DMS153 treated with DMSO at 0.1 percent for 48 hours (cell line): Measurements from ENCODE around the gene CCDC91.

Experiments
- DNase-seq: peaks from one replicate; lab custom pipeline; 2025; ENCODE audit not compliant: unreplicated experiment; lab: John Stamatoyannopoulos, UW

CCDC91 gene

DNA sequence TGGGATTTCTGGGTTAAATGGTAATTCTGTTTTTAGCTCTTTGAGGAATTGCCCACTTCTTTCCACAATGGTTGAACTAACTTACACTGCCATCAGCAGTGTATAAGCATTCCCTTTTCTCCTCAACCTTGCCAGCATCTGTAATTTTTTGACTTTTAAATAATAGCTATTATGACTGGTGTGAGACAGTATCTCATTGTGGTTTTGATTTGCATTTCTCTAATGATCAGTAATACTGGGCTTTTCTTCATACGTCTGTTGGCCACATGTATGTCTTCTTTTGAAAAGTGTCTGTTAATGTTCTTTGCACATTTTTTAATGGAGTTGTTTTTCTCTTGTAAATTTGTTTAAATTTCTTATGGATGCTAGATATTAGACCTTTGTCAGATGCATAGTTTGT lies 323.7 kb downstream of the CCDC91 start:
- DNase-seq, result no peak

GRCh38 chr12:28517101-28517500 lies 326.8 kb downstream of the CCDC91 start:
- peak; percentile 4 for DNase-seq

DNA sequence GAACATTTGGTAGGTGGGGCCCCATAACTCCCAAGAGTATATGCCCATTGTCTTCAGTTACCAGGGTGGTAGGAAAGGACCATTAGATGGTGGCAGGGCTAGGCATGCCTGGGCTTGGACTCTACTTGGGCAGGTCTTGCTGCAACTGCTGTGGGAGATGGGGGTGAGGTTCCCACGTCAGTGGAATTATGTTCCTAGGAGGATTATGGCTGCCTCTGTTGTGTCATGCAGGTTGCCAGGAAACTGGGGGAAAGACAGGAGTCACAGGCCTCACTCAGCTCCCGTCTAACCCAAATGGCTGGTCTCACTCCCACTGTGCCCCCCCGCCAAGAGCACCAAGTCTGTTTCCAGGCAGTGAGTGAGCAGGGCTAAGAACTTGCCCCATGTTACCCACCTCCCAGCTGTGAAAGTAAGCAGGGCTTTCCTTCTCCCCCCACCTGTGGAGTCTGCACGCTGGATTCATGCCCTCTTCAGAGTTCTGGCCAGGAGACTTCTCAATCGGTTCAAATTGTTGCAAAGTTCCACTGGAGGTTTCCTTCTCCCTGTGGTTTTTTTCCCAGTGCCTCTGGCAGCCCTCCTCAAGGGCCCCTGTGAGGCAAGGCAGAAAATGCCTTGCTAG lies 337.5 kb downstream of the CCDC91 start:
- DNase-seq, result no peak

GRCh38 chr12:28535216-28535615 lies 345.0 kb downstream of the CCDC91 start:
- DNase-seq, result no peak

GRCh38 chr12:28536088-28536487 lies 345.8 kb downstream of the CCDC91 start:
- DNase-seq, result no peak

- no peak for DNase-seq
These were observed 347.2 kb downstream of the CCDC91 start for GRCh38 chr12:28537474-28537873.

DNA sequence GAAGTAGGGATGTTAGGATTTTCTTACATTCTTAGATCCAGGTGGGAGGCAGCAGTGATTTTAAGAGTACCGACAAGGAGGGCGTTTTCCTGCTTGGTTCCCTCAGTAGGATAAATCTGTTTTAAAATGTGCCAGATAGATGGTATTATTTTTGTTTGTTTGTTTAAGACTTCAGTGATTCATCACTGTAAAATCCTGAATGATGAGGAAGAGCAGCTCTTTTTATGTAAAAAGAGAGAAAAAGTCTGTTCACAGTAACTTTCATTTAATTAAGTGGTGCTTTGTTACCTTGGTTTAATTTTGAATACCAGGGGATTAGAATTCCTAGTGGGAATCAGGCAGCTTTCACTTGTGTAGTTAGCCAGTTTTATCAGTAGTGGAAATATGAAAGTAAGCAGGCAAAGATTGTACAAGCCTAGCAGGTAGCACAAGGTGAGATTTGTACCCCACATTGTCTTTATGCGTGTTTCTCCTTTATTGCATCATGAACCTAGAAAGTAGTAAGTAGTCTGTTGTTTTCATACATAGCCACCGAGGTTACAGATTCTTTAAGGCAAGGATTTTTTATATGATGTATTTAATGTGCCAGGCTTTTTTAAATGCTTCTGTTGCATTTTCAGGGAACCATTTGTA lies 349.6 kb downstream of the CCDC91 start:
- no peak for DNase-seq

GRCh38 chr12:28540324-28540714 lies 350.1 kb downstream of the CCDC91 start:
- DNase-seq, result no peak

DNA sequence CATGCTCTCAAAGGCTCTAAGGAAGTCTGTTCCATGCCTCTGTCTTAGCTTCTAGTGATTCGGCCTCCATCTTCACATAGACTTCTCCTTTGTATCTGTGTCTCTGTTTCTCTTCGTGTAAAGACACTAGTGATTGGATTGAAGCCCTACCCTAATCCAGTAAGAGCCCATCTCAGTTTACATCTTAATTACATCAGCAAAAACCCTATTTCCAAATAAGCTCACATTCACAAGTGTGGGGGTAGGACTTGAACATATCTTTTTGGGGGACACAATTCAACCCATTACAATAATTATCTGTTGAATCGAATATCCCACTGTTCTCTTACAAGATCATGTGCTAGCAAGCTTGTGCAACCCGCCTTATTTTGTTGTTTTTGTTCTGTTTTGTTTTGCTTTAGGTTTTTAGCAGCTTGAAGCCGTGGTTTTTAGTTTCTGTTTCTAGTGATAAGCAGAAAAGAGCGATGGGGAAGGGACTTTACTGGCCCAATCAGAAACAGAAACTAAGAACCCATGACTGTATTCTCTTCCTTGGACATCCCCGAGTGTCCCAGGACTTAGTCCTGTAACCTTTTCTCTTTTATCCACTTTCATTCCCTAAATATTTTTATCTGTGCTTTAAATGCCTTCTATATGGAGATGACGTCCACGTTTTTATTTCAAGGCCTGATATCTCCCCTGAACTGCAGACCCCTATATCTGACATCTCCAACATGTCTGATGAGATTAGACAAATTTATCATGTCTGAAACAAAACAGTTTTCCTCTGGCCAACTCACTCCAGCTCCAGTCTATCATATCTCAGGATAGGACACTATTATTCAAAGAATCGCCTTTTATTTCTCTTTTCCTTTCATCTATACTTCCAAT lies 353.0 kb downstream of the CCDC91 start:
- no peak for DNase-seq

DNA sequence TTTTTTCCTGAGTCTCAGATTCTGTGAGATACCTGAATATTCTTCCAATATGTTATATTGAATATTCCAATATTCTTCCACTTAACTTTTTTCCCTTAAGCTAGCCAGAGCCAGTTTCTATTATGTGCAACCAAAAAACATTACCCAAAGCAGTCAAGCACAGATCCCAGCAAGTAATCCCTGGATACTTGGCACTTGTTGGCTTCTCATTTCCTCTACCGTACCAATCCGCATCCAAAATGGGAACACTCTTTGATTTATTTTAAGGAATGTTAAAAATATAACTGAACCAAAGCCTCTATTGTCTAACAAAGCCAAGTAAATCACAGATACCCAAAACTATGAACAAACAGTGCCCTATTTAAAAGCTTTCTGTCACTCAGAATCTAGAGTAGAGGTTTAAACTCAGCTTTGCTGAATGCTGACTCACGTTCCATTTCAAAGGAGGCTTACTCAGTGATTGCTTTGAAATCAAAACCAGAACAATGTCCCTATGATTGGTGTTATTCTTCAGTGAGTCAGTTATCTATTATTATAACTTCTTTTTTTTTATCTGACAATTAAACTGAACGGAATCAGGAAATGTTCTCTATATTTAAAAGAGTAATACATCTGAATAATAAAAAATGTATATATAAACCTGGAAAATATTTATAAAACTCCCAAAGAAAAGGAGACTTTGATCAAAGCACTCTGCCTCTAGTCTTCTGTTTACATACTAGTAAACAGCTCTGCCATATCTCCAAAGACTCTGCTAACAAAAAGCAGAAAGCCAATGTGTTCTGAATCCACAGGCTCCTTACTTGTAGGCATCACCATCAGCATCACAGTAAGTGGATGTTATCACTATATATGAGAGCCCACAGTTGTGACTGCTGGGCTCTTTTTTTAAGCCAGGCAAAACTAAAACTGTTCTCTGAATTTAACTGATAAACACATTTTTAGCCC lies 360.8 kb downstream of the CCDC91 start:
- no peak for DNase-seq

GRCh38 chr12:28552251-28552970 lies 362.2 kb downstream of the CCDC91 start:
- DNase-seq, result no peak

- no peak for DNase-seq
These were observed 365.5 kb downstream of the CCDC91 start for GRCh38 chr12:28555748-28556147.

DNA sequence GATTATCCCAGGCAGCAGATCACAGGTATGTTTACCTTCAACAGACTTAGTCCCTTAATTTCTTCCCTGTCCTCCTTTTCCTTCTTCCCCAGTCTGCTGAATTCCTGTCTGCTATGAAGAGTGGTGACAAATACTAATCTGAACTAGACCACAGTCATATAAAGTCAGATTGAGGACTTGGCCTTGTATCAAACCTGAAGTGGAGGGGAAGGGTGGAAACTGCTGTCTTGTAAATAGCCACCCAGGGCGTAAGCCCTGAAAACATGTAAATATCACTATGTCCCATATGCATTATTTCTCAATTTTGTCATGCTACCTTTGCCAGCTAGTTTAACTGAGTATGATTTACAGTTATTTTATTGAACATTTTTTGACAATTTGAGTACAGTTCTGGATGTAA lies 368.0 kb downstream of the CCDC91 start:
- DNase-seq, result no peak

- DNase-seq, result no peak
These were observed 373.0 kb downstream of the CCDC91 start for GRCh38 chr12:28563286-28563685.

- DNase-seq, result no peak
These were observed 373.7 kb downstream of the CCDC91 start for GRCh38 chr12:28563936-28564335.

- DNase-seq, result no peak
These were observed 377.9 kb downstream of the CCDC91 start for GRCh38 chr12:28568118-28568517.

- no peak for DNase-seq
These were observed 378.4 kb downstream of the CCDC91 start for GRCh38 chr12:28568704-28569103.

DNA sequence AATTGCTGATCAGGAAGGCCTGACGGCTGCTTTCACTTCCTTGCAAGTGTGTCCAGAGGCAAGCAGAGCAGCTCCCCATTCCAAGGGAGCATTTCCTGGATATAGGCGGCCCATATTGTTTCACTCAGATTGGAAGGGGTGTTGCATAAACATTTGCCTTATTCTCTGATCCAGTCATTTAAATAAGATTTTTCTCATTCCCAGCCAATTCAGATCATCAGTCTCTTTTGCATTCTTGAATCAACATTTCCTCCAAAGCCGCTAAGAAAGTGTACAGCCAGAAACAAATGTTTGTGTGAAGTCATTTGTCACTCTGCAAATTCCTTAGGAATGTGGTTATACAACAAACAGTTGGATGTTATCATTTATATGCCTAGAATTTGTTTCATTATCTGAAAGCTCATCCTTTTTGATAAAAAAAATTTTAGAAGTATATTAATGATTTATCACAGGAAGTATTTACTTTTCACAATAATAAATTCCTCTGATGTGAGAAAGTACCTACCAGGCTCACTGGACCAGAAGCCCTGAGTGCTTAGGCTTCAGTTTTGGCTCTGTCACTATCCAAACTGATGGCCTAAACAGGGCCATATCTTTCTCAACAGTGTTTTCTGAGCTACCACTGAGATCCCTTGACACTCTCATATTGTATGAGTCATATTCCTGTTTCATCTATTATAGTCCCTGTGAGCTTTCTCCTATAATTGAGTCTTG lies 379.6 kb downstream of the CCDC91 start:
- DNase-seq, result no peak

- no peak for DNase-seq
These were observed 380.6 kb downstream of the CCDC91 start for GRCh38 chr12:28570811-28571210.
